OCI-LY7 (cell line): ENCODE measurements around the gene DMRTA1.

Experiments
- EZH2phosphoT487 ChIP-seq: fragments of 200-600 bp; sonication (generic); IDR thresholded peaks from 2 replicates; pipeline ENCODE4 v1.6.1; 2018; ENCODE audit warnings: low read depth, borderline replicate concordance, mild to moderate bottlenecking, mixed run types, antibody characterized with exemption, low read length, moderate library complexity, mixed read lengths
- TF ChIP-seq, protein P1 (sequence below): fragments of 200-600 bp; sonication (generic); conservative IDR thresholded peaks from 2 replicates; pipeline ENCODE4 v1.5.1; 2014; ENCODE audit warnings: mild to moderate bottlenecking, antibody characterized with exemption, low read length, moderate library complexity, mixed read lengths

DNA sequence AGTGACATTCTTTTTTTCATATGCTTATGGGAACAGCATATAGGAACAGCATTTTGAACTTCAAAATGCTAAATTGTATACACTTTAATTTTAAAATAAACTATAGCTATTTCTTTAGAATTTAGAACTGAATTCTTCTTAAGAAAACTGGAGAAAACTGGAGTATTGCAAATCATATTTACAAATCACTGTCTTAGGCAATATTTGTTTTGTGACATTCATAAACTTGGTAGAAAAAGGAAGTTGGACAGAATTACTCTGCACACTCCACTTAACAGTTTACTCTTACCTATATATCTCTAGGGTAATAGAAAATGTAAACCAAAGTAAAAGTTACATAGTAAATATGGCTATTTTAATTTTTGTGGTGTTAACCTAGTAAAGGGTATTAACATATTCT, 3.1 kb downstream of the DMRTA1 start:
- TF ChIP-seq, protein P1, sequence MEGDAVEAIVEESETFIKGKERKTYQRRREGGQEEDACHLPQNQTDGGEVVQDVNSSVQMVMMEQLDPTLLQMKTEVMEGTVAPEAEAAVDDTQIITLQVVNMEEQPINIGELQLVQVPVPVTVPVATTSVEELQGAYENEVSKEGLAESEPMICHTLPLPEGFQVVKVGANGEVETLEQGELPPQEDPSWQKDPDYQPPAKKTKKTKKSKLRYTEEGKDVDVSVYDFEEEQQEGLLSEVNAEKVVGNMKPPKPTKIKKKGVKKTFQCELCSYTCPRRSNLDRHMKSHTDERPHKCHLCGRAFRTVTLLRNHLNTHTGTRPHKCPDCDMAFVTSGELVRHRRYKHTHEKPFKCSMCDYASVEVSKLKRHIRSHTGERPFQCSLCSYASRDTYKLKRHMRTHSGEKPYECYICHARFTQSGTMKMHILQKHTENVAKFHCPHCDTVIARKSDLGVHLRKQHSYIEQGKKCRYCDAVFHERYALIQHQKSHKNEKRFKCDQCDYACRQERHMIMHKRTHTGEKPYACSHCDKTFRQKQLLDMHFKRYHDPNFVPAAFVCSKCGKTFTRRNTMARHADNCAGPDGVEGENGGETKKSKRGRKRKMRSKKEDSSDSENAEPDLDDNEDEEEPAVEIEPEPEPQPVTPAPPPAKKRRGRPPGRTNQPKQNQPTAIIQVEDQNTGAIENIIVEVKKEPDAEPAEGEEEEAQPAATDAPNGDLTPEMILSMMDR: no peak
- TF ChIP-seq EZH2phosphoT487: no peak
